Endothelial cell of umbilical vein (primary cell): ENCODE data around the gene SLC8A2. TPM values are rescaled to one million over a fixed set of nuclear protein-coding genes. Genes with fewer than 3 reads are reported as not detected.

Experiments
- BruUV-seq: library from RNA; stranded (reverse); fragments of 400-500 nt; replicated peaks from 2 replicates; lab custom pipeline; 2021; lab: Mats Ljungman, UMichigan
- CTCF ChIA-PET: fragments of 300-600, 350-600 bp; sonication (Branson Sonifier 250); formaldehyde crosslinking; loops from one replicate; lab custom pipeline; 2021; ENCODE audit warnings: antibody characterized with exemption, inconsistent platforms; lab: Charles Lee
- POLR2A ChIA-PET: fragments of 300-600, 350-600 bp; sonication (Branson Sonifier 250); formaldehyde crosslinking; loops from one replicate; lab custom pipeline; 2021; ENCODE audit warnings: antibody characterized with exemption, inconsistent platforms; lab: Charles Lee
- DNase-seq: peaks from one replicate; pipeline ENCODE4 v3.0.0-alpha.2; 2011; ENCODE audit warnings: low read depth, low spot score
- FAIRE-seq: peaks from 2 replicates; lab custom pipeline; 2011; peaks lifted over from hg19 to GRCh38; lab: Jason Lieb, UNC
- H2AFZ ChIP-seq: 2 replicates; pipeline ENCODE4 v1.6.0; 2012; ENCODE audit warnings: low read depth, low read length, control low read depth, inconsistent platforms
- H3K27ac ChIP-seq: 2 replicates; pipeline ENCODE4 v1.5.1; 2011; ENCODE audit warnings: low read depth, mild to moderate bottlenecking, control low read depth, low read length, moderate library complexity; ENCODE audit not compliant: insufficient read depth
- H3K27me3 ChIP-seq, 2 experiments: 2 replicates each; pipeline versions ENCODE4 v1.6.0 to v1.6.1; 2011; ENCODE audit warnings: low read length in 2 of 2, mixed read lengths in 1 of 2; ENCODE audit not compliant: control insufficient read depth in 2 of 2, insufficient read depth in 2 of 2
- H3K36me3 ChIP-seq, 2 experiments: 2 replicates in 1 of 2; 3 replicates in 1 of 2; pipeline ENCODE4 v1.5.1; 2011; ENCODE audit warnings: low read length in 2 of 2, mild to moderate bottlenecking in 1 of 2, moderate library complexity in 1 of 2; ENCODE audit not compliant: control insufficient read depth in 2 of 2, insufficient read depth in 2 of 2; ENCODE audit errors: extremely low read depth in 1 of 2
- H3K4me1 ChIP-seq: 3 replicates; pipeline ENCODE4 v1.5.1; 2011; ENCODE audit warnings: mild to moderate bottlenecking, low read length; ENCODE audit not compliant: control insufficient read depth, insufficient read depth; ENCODE audit errors: extremely low read depth
- H3K4me2 ChIP-seq: 2 replicates; pipeline ENCODE4 v1.6.1; 2011; ENCODE audit warnings: low read length, control low read depth, mixed read lengths; ENCODE audit not compliant: insufficient read depth
- H3K4me3 ChIP-seq, 3 experiments: fragments of 200-600 bp in 1 of 3; sonication (generic), shearing (Covaris generic) in 1 of 3; replicated peaks in 1 of 3; 2 replicates each; pipeline ENCODE4 v1.5.1; 2011 to 2016; ENCODE audit warnings: control low read depth in 3 of 3, low read length in 3 of 3, mild to moderate bottlenecking in 2 of 3, inconsistent platforms in 1 of 3, low read depth in 1 of 3, moderate library complexity in 1 of 3; ENCODE audit not compliant: insufficient read depth in 1 of 3
- H3K79me2 ChIP-seq: 2 replicates; pipeline ENCODE4 v1.6.0; 2012; ENCODE audit warnings: low read length, inconsistent platforms; ENCODE audit not compliant: control insufficient read depth, insufficient read depth
- H3K9ac ChIP-seq: replicated peaks from 2 replicates; pipeline ENCODE3; 2011; ENCODE audit warnings: low read length, control low read depth; ENCODE audit not compliant: insufficient read depth; ENCODE audit errors: extremely low read depth
- H3K9me1 ChIP-seq: replicated peaks from 3 replicates; pipeline ENCODE4 v1.6.0; 2011; ENCODE audit warnings: mild to moderate bottlenecking, low read length; ENCODE audit not compliant: control insufficient read depth, insufficient read depth; ENCODE audit errors: extremely low read depth
- H3K9me3 ChIP-seq: replicated peaks from 2 replicates; pipeline ENCODE4 v1.5.1; 2012; ENCODE audit warnings: low read length, inconsistent platforms; ENCODE audit not compliant: control insufficient read depth, insufficient read depth
- H4K20me1 ChIP-seq: replicated peaks from 2 replicates; pipeline ENCODE3; 2011; ENCODE audit warnings: mild to moderate bottlenecking, low read length; ENCODE audit not compliant: control insufficient read depth, insufficient read depth; ENCODE audit errors: extremely low read depth
- EZH2 ChIP-seq: IDR thresholded peaks from 2 replicates; pipeline ENCODE4 v1.6.1; 2012; ENCODE audit warnings: borderline replicate concordance, low read depth, mild to moderate bottlenecking, moderate library complexity, low read length, inconsistent platforms; ENCODE audit not compliant: severe bottlenecking
- FOS ChIP-seq: IDR thresholded peaks from 2 replicates; pipeline ENCODE4 v1.6.1; 2011; ENCODE audit warnings: mild to moderate bottlenecking, low read length, moderate library complexity, borderline replicate concordance; ENCODE audit not compliant: insufficient read depth
- GATA2 ChIP-seq: IDR thresholded peaks from 2 replicates; pipeline ENCODE4 v1.7.0; 2011; ENCODE audit warnings: low read depth, mild to moderate bottlenecking, moderate library complexity, mixed read lengths, low read length; ENCODE audit not compliant: insufficient read length, insufficient read depth
- JUN ChIP-seq: IDR thresholded peaks from 2 replicates; pipeline ENCODE4 v1.6.1; 2011; ENCODE audit warnings: borderline replicate concordance, low read depth; ENCODE audit not compliant: insufficient read length, insufficient read depth
- MAX ChIP-seq: IDR thresholded peaks from 2 replicates; pipeline ENCODE4 v1.6.1; 2011; ENCODE audit not compliant: insufficient read depth, insufficient read length
- POLR2A ChIP-seq: IDR thresholded peaks from 2 replicates; pipeline ENCODE4 v1.6.1; 2012; ENCODE audit warnings: low read depth, mild to moderate bottlenecking, control low read depth, low read length
- POLR2AphosphoS5 ChIP-seq: IDR thresholded peaks from 2 replicates; pipeline ENCODE4 v1.6.1; 2012; ENCODE audit warnings: low read depth, mild to moderate bottlenecking, control low read depth, low read length, moderate library complexity; ENCODE audit not compliant: insufficient read depth
- dilution Hi-C: fragments of 300-500 bp; cut with MboI; formaldehyde crosslinking; loops from one replicate; pipeline ENCODE4 v1.15.0; 2019; ENCODE audit warnings: low sequenced_read_pairs; ENCODE audit not compliant: extremely low pct_ligation_motif_present
- intact Hi-C: fragments of 100-400 bp; cut with micrococcal nuclease; formaldehyde crosslinking; loops from one replicate; pipeline ENCODE4 v1.10.0; 2022
- polyA plus RNA-seq, 4 experiments: library from polyadenylated mRNA; depleted of rRNA in 3 of 4; stranded (reverse) in 3 of 4; unstranded in 1 of 4; fragments of >200 nt; gene quantifications; 2 replicates each; pipeline versions ENCODE4 v1.2.1 to v1.2.3, GENCODE V29; 2011 to 2012; ENCODE audit warnings: missing spikeins in 1 of 4
- total RNA-seq: library from RNA; stranded (reverse); gene quantifications from 2 replicates; pipeline ENCODE4 v1.2.3, GENCODE V29; 2021
- TF ChIP-seq, protein P1 (sequence below), 2 donors: IDR thresholded peaks; 1 replicate in 1 of 2; 2 replicates in 1 of 2; pipeline ENCODE4 v1.5.1; 2011; ENCODE audit warnings: low read length in 2 of 2, mild to moderate bottlenecking in 2 of 2, moderate library complexity in 2 of 2, control low read depth in 1 of 2, inconsistent platforms in 1 of 2, low read depth in 1 of 2; ENCODE audit not compliant: insufficient read depth in 1 of 2; ENCODE audit errors: extremely low read depth in 1 of 2

The SLC8A2 gene
- total and polyA plus RNA-seq, 2 donors (not counting 3 experiments of a cell fraction or from before 2014, with no cell fraction given) = not detected

GRCh38 chr19:47471381-47471732, 336 bp downstream of the SLC8A2 start:
- FAIRE-seq = no peak

DNA sequence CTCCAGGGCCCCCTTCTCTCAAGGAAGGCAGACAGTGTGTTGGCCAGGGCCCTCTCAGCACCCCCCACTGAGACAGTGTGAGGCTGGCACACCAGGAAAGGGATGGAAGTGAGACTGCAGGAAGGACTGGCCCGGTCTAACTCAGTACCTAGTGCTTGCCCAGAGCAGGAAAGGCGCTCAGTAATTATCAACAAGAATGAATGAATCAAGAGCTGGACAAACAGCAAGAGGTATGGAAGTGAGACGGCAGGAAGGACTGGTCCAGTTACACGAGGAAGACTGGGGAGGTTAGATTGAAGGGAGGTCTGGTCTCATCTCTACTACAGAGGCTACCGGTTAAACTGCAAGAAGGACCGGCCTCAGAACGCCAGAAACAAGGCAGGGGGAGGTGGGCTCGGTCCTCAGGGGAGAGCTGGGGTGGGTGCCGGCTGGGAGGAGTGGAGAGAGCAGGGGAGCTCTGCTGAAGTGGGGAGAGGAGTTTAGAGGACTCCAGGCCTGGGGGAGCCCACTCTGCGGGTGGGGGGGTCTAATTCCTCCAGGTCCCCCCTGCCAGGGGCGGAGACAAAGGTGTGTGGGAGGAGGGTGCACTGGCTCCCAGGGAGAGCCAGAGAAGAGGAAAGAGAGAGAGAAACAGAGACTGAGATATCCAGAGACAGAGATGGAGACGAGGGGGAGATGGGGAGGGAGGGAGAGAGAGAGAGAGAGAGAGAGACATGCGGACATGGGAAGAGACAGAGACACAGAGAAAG, 1.1 kb downstream of the SLC8A2 start:
- Histone ChIP-seq H3K79me2 (no peaks in the 10 kb centered on the region), H3K9me3 (no peaks in the 10 kb centered on the region), H3K27ac (no peak overlapping the region), H3K4me2 (no peak overlapping the region), H4K20me1 (no peaks in the 10 kb centered on the region), H3K36me3 (no peaks in the 10 kb centered on the region), H3K27me3 (peaks cover 23 to 28% of the 10 kb centered on the region in 2 experiments), H3K9ac (no peak overlapping the region), H3K4me1 (no peaks in the 10 kb centered on the region), H3K9me1 (no peaks in the 10 kb centered on the region), H2AFZ (no peak overlapping the region), H3K4me3 (no peak overlapping the region)
- no TSS peak for BruUV-seq
- dilution Hi-C loops = no loop called here
- TF ChIP-seq EZH2 (no peak), GATA2 (no peak), POLR2AphosphoS5 (no peak), JUN (no peak), FOS (no peak), POLR2A (no peak), MAX (no peak)
- TF ChIP-seq, protein P1, sequence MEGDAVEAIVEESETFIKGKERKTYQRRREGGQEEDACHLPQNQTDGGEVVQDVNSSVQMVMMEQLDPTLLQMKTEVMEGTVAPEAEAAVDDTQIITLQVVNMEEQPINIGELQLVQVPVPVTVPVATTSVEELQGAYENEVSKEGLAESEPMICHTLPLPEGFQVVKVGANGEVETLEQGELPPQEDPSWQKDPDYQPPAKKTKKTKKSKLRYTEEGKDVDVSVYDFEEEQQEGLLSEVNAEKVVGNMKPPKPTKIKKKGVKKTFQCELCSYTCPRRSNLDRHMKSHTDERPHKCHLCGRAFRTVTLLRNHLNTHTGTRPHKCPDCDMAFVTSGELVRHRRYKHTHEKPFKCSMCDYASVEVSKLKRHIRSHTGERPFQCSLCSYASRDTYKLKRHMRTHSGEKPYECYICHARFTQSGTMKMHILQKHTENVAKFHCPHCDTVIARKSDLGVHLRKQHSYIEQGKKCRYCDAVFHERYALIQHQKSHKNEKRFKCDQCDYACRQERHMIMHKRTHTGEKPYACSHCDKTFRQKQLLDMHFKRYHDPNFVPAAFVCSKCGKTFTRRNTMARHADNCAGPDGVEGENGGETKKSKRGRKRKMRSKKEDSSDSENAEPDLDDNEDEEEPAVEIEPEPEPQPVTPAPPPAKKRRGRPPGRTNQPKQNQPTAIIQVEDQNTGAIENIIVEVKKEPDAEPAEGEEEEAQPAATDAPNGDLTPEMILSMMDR (IDR thresholded peaks at IDR 0.05; ENCODE audit: extremely low read depth in 1 of 2, insufficient read depth in 1 of 2, low read depth in 1 of 2, low read length in 2 of 2) = no peak
- DNase-seq (no peak), FAIRE-seq (no peak)
- intact Hi-C loops = no loop called here
- ChIA-PET POLR2A (no interaction called here), CTCF (interaction anchor here (1.2 kb wide), 1 partner anchor 34 kb away, joined by 3 read pairs; no protein-coding TSS in a partner anchor)

More at GRCh38 chr19:47471381-47471732, 336 bp downstream of the SLC8A2 start:
- intact Hi-C loops = no loop called here
- Histone ChIP-seq H3K4me1 (no peaks in the 10 kb centered on the region), H3K9ac (no peak overlapping the region), H3K79me2 (no peaks in the 10 kb centered on the region), H3K4me2 (no peak overlapping the region), H2AFZ (no peak overlapping the region), H3K9me1 (no peaks in the 10 kb centered on the region), H3K27me3 (peaks cover 23 to 28% of the 10 kb centered on the region in 2 experiments), H3K27ac (no peak overlapping the region), H3K9me3 (no peaks in the 10 kb centered on the region), H4K20me1 (no peaks in the 10 kb centered on the region), H3K36me3 (no peaks in the 10 kb centered on the region), H3K4me3 (no peak overlapping the region)
- DNase-seq = no peak
- ChIA-PET POLR2A (no interaction called here), CTCF (interaction anchor here (1.2 kb wide), 1 partner anchor 34 kb away, joined by 3 read pairs; no protein-coding TSS in a partner anchor)
- dilution Hi-C loops = no loop called here
- TF ChIP-seq JUN = no peak
- BruUV-seq = no TSS peak
